WI38 (cell line): Measurements from ENCODE around the gene CD82.

Source experiments
- H3K4me3 ChIP-seq: 2 replicates; pipeline ENCODE4 v1.5.1; 2011; ENCODE audit warnings: low read depth, mild to moderate bottlenecking, control low read depth, low read length
- TF ChIP-seq, protein P1 (sequence below): IDR thresholded peaks from 2 replicates; pipeline ENCODE4 v1.5.1; 2012; ENCODE audit warnings: low read depth, mild to moderate bottlenecking, control low read depth, low read length

CD82 gene

GRCh38 chr11:44609783-44610155, 44.3 kb downstream of the CD82 start:
- H3K4me3 ChIP-seq, result no peak overlapping the region
- TF ChIP-seq, protein P1, sequence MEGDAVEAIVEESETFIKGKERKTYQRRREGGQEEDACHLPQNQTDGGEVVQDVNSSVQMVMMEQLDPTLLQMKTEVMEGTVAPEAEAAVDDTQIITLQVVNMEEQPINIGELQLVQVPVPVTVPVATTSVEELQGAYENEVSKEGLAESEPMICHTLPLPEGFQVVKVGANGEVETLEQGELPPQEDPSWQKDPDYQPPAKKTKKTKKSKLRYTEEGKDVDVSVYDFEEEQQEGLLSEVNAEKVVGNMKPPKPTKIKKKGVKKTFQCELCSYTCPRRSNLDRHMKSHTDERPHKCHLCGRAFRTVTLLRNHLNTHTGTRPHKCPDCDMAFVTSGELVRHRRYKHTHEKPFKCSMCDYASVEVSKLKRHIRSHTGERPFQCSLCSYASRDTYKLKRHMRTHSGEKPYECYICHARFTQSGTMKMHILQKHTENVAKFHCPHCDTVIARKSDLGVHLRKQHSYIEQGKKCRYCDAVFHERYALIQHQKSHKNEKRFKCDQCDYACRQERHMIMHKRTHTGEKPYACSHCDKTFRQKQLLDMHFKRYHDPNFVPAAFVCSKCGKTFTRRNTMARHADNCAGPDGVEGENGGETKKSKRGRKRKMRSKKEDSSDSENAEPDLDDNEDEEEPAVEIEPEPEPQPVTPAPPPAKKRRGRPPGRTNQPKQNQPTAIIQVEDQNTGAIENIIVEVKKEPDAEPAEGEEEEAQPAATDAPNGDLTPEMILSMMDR, result no peak

DNA sequence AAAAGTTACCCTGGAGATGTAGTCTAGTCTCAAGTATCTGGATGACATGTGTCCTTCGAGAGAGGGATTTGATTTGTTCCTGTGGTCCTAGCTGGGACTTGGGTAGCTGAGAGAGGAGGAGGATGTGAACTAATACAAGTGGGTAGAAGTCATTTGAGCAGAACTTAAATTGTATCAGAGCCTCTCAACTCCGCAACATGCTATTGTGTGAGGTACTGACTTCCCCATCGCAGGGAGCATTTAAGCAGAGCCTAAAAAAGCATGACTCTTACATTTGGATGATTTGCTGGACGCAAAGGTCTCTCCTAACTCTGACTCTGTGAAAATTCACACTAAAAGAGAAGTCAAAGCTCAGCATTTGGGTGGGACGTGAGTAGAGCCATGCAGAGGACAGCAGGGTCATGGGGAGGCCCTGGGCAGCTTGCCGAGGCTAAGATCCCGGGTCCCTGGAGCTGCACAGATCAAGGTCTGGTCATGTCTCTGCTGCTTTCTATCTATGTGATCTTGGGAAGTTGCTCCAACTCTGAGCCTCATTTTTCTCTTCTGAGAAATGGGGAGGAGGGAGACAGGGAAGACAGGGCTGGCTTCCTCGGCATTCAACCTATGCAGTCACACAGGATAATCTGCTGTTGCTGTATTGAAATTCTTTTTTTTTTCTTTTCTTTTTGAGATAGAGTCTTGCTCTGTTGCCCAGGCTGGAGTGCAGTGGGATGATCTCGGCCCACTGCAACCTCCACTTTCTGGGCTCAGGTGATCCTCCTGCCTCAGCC, 44.9 kb downstream of the CD82 start:
- no peak overlapping the region for H3K4me3 ChIP-seq
- TF ChIP-seq, protein P1, result no peak

DNA sequence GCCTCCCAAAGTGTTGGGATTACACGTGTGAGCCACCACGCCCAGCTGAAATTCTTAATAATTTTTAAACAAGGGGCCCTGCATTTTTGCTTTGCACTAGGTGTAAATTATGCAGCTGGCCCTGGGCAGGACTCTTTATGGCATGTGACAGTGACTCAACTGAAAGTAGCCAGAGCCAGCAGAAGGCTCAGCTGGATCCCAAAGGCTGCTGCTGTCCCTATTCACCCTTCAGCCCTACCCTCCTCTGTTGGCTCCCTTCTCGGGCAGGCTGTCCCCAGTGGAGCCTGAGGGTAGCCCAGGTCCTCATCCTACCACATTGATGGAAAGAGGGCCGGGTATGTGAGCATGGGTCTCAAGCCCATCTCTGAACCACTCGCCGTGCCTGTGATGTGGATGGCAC, 45.6 kb downstream of the CD82 start:
- TF ChIP-seq, protein P1, result no peak
- no peak overlapping the region for H3K4me3 ChIP-seq

DNA sequence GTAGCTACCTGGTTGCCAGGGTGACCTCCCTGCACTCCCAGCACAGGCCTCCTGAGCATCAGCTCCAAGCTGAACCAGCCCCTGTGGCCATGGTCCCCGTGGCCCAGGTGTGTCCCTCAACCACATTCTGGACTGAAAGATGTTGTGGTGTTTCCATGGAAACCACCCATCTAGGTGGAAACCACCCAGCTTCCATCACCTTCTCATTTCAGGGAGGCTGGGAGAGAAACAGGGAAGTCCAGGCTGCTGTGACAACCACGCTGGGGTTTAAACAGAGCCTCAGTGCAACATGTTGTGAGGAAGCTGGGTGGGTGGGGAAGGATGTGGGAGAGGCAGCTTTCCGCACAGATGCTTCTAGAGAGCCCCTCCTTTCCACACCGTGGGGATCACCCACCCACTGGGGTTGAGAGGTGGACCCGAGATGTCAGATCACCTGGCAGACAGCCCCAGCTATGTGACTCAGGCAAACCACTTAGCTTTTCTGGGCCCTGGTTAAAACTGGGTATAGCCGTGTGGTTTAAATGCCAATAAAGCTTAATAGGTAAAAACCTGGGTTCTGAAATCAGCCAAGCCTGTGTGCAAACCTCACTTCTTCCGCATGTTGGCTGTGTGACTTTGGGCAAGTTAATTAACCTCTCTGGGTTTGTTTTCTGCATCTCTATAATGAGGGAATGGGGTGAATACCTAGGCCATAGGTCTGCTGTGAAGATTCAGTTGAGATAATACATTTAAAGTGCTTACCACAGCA, 46.4 kb downstream of the CD82 start:
- TF ChIP-seq, protein P1, result no peak
- H3K4me3 ChIP-seq, result no peak overlapping the region

GRCh38 chr11:44613153-44613552, 47.7 kb downstream of the CD82 start:
- H3K4me3 ChIP-seq, result no peak overlapping the region
- TF ChIP-seq, protein P1, result no peak

- TF ChIP-seq, protein P1, result no peak
- no peak overlapping the region for H3K4me3 ChIP-seq
Observed at GRCh38 chr11:44614281-44614775, 48.9 kb downstream of the CD82 start.
